SU-DHL-6 (cell line): Measurements from ENCODE around the gene MYO6.
"Not testable (repeated sequence)": the region's sequence is repeated elsewhere in the genome, so short reads cannot be mapped to it uniquely, and the experiment has no call there.

ENCODE experiments used
- CTCF ChIP-seq: fragments of 200-600 bp; sonication (generic); IDR thresholded peaks from one replicate; pipeline ENCODE4 v1.5.1; 2017; ENCODE audit warnings: antibody characterized with exemption, mild to moderate bottlenecking, low read length, moderate library complexity; ENCODE audit not compliant: insufficient read depth, poor library complexity, severe bottlenecking
- EZH2phosphoT487 ChIP-seq: fragments of 200-600 bp; sonication (generic), shearing (Covaris generic); conservative IDR thresholded peaks from 2 replicates; pipeline ENCODE4 v1.6.1; 2018; ENCODE audit warnings: mild to moderate bottlenecking, antibody characterized with exemption, low read length, moderate library complexity, mixed read lengths

DNA sequence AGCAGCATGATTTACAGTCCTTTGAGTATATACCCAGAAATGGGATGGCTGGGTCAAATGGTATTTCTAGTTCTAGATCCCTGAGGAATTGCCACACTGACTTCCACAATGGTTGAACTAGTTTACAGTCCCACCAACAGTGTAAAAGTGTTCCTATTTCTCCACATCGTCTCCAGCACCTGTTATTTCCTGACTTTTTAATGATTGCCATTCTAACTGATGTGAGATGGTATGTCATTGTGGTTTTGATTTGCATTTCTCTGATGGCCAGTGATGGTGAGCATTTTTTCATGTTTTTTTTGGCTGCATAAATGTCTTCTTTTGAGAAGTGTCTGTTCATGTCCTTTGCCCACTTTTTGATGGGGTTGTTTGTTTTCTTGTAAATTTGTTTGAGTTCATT is 151.2 kb downstream of the MYO6 start:
- not testable (repeated sequence) for TF ChIP-seq CTCF, EZH2phosphoT487
